IMR-90 (cell line): Measurements from ENCODE around the gene KRT37. TPM values are rescaled to one million over a fixed set of nuclear protein-coding genes. Genes with fewer than 3 reads are reported as not detected.

Source experiments
- ATAC-seq: fragments of 200-7000 bp; cut with Tn5 transposase; 2 replicates; pipeline ENCODE4 v1.9.1; 2020; ENCODE audit warnings: low read depth, mild to moderate bottlenecking, moderate library complexity
- BruUV-seq: library from RNA; stranded (reverse); fragments of 400-500 nt; replicated peaks from 2 replicates; lab custom pipeline; 2021; lab: Mats Ljungman, UMichigan
- CTCF ChIA-PET: fragments of 300-600 bp; formaldehyde crosslinking; extraction: SDS; loops from one replicate; lab custom pipeline; 2021; ENCODE audit warnings: antibody characterized with exemption; lab: Yijun Ruan, JAX
- POLR2A ChIA-PET: fragments of 300-600 bp; sonication (Branson Sonifier 250); formaldehyde crosslinking; loops from one replicate; lab custom pipeline; 2022; ENCODE audit warnings: antibody characterized with exemption; ENCODE audit not compliant: unreplicated experiment; lab: Charles Lee
- DNase-seq: peaks from one replicate; pipeline ENCODE4 v3.0.0; 2013
- H2AFZ ChIP-seq: replicated peaks from 2 replicates; pipeline ENCODE3; 2013; ENCODE audit warnings: low read length, mild to moderate bottlenecking; ENCODE audit not compliant: poor library complexity
- H2AK5ac ChIP-seq: 2 replicates; pipeline ENCODE4 v1.6.1; 2013; ENCODE audit warnings: low read depth, low read length, inconsistent platforms
- H2AK9ac ChIP-seq: replicated peaks from 2 replicates; pipeline ENCODE3; 2013; ENCODE audit warnings: mild to moderate bottlenecking, low read depth, low read length, moderate library complexity; ENCODE audit not compliant: poor library complexity
- H2BK120ac ChIP-seq: 2 replicates; pipeline ENCODE4 v1.6.1; 2013; ENCODE audit warnings: low read depth, low read length, inconsistent platforms
- H2BK15ac ChIP-seq: 3 replicates; pipeline ENCODE4 v1.6.1; 2013; ENCODE audit warnings: low read depth, low read length, inconsistent platforms
- H2BK20ac ChIP-seq: 2 replicates; pipeline ENCODE4 v1.6.1; 2013; ENCODE audit warnings: low read depth, mild to moderate bottlenecking, inconsistent platforms, low read length, moderate library complexity
- H2BK5ac ChIP-seq: 2 replicates; pipeline ENCODE4 v1.6.1; 2013; ENCODE audit warnings: mild to moderate bottlenecking, low read depth, low read length, inconsistent platforms; ENCODE audit not compliant: poor library complexity, severe bottlenecking
- H3K14ac ChIP-seq: replicated peaks from 2 replicates; pipeline ENCODE4 v1.6.1; 2013; ENCODE audit warnings: low read depth, low read length, inconsistent platforms
- H3K18ac ChIP-seq: 2 replicates; pipeline ENCODE4 v1.6.1; 2013; ENCODE audit warnings: low read depth, low read length, control low read depth
- H3K23ac ChIP-seq: 2 replicates; pipeline ENCODE4 v1.6.1; 2013; ENCODE audit warnings: low read depth, low read length, inconsistent platforms
- H3K27ac ChIP-seq: 2 replicates; pipeline ENCODE4 v1.5.1; 2013; ENCODE audit warnings: mild to moderate bottlenecking, control low read depth, low read length; ENCODE audit not compliant: insufficient read depth
- H3K27me3 ChIP-seq: 2 replicates; pipeline ENCODE4 v1.6.1; 2013; ENCODE audit warnings: low read length; ENCODE audit not compliant: control insufficient read depth, insufficient read depth
- H3K36me3 ChIP-seq: 2 replicates; pipeline ENCODE4 v1.6.1; 2013; ENCODE audit warnings: low read length, mixed read lengths; ENCODE audit not compliant: control insufficient read depth, insufficient read depth
- H3K4ac ChIP-seq: 2 replicates; pipeline ENCODE4 v1.6.1; 2013; ENCODE audit warnings: low read depth, low read length, inconsistent platforms
- H3K4me1 ChIP-seq: 2 replicates; pipeline ENCODE4 v1.6.1; 2013; ENCODE audit warnings: low read length, mixed read lengths; ENCODE audit not compliant: control insufficient read depth, insufficient read depth
- H3K4me2 ChIP-seq: 2 replicates; pipeline ENCODE4 v1.6.1; 2013; ENCODE audit warnings: low read depth, mild to moderate bottlenecking, control low read depth, low read length, moderate library complexity
- H3K4me3 ChIP-seq: 2 replicates; pipeline ENCODE4 v1.5.1; 2013; ENCODE audit warnings: low read depth, mild to moderate bottlenecking, control low read depth, low read length, moderate library complexity; ENCODE audit not compliant: insufficient read depth
- H3K56ac ChIP-seq: 2 replicates; pipeline ENCODE4 v1.6.1; 2013; ENCODE audit warnings: low read length, inconsistent platforms; ENCODE audit not compliant: insufficient read depth; ENCODE audit errors: extremely low read depth
- H3K79me1 ChIP-seq, 2 experiments: 2 replicates each; pipeline ENCODE4 v1.6.1; 2013; ENCODE audit warnings: low read length in 2 of 2, inconsistent platforms in 1 of 2, low read depth in 1 of 2
- H3K9ac ChIP-seq: 2 replicates; pipeline ENCODE4 v1.6.1; 2013; ENCODE audit warnings: low read depth, low read length, control low read depth
- H3K9me1 ChIP-seq: 2 replicates; pipeline ENCODE4 v1.6.1; 2013; ENCODE audit warnings: low read length, inconsistent platforms; ENCODE audit not compliant: insufficient read depth
- H3K9me3 ChIP-seq: 2 replicates; pipeline ENCODE4 v1.6.1; 2013; ENCODE audit warnings: low read length; ENCODE audit not compliant: control insufficient read depth, insufficient read depth
- H4K20me1 ChIP-seq: 2 replicates; pipeline ENCODE4 v1.6.1; 2013; ENCODE audit warnings: low read length, inconsistent platforms; ENCODE audit not compliant: insufficient read depth
- H4K5ac ChIP-seq: 2 replicates; pipeline ENCODE4 v1.6.1; 2013; ENCODE audit warnings: mild to moderate bottlenecking, low read depth, low read length, control low read depth
- H4K8ac ChIP-seq, 2 experiments: 2 replicates each; pipeline ENCODE4 v1.6.1; 2013; ENCODE audit warnings: low read depth in 2 of 2, low read length in 2 of 2, control low read depth in 1 of 2, inconsistent platforms in 1 of 2
- H4K91ac ChIP-seq: 2 replicates; pipeline ENCODE4 v1.6.1; 2013; ENCODE audit warnings: low read depth, low read length, inconsistent platforms; ENCODE audit not compliant: insufficient read depth
- BHLHE40 ChIP-seq: fragments of 150-350 bp; IDR thresholded peaks from 2 replicates; pipeline ENCODE4 v1.6.1; 2016; ENCODE audit warnings: mild to moderate bottlenecking, low read depth, low read length
- CEBPB ChIP-seq: IDR thresholded peaks from 2 replicates; pipeline ENCODE4 v1.6.1; 2012; ENCODE audit warnings: low read depth, low read length, improper control_type of control experiment
- CHD1 ChIP-seq: IDR thresholded peaks from 2 replicates; pipeline ENCODE4 v1.6.1; 2012; ENCODE audit warnings: low read depth, low read length, improper control_type of control experiment
- FOS ChIP-seq: fragments of 150-350 bp; IDR thresholded peaks from 2 replicates; pipeline ENCODE4 v1.6.1; 2016; ENCODE audit warnings: low read depth, low read length
- MAFK ChIP-seq: IDR thresholded peaks from 2 replicates; pipeline ENCODE4 v1.6.1; 2012; ENCODE audit warnings: low read depth, low read length, improper control_type of control experiment
- MAZ ChIP-seq: IDR thresholded peaks from 2 replicates; pipeline ENCODE4 v1.6.1; 2012; ENCODE audit warnings: low read depth, mild to moderate bottlenecking, low read length, improper control_type of control experiment, moderate library complexity, borderline replicate concordance
- MXI1 ChIP-seq: IDR thresholded peaks from 2 replicates; pipeline ENCODE4 v1.6.1; 2012; ENCODE audit warnings: low read depth, mild to moderate bottlenecking, low read length, moderate library complexity, borderline replicate concordance
- NFE2L2 ChIP-seq: fragments of 150-350 bp; IDR thresholded peaks from 2 replicates; pipeline ENCODE4 v1.6.1; 2016; ENCODE audit warnings: low read depth, mild to moderate bottlenecking, low read length
- POLR2A ChIP-seq: IDR thresholded peaks from 2 replicates; pipeline ENCODE4 v1.6.1; 2012; ENCODE audit warnings: mild to moderate bottlenecking, low read depth, low read length
- RAD21 ChIP-seq: IDR thresholded peaks from 2 replicates; pipeline ENCODE4 v1.6.1; 2012; ENCODE audit warnings: low read length, improper control_type of control experiment
- RCOR1 ChIP-seq: IDR thresholded peaks from 2 replicates; pipeline ENCODE4 v1.6.1; 2012; ENCODE audit warnings: mild to moderate bottlenecking, low read length, improper control_type of control experiment; ENCODE audit not compliant: insufficient replicate concordance
- RFX5 ChIP-seq: IDR thresholded peaks from 2 replicates; pipeline ENCODE4 v1.8.0; 2012; ENCODE audit warnings: low read depth, mild to moderate bottlenecking, low read length, moderate library complexity
- SMC3 ChIP-seq: fragments of 150-350 bp; IDR thresholded peaks from 2 replicates; pipeline ENCODE4 v1.6.1; 2016; ENCODE audit warnings: low read depth, mild to moderate bottlenecking, antibody characterized with exemption, low read length, moderate library complexity
- WGBS, 2 experiments: methylation state at CpG; one replicate each; pipeline versions ENCODE4 v1.1.5 to v1.1.7; 2013; ENCODE audit warnings: missing lambda C conversion rate in 2 of 2; ENCODE audit not compliant: insufficient read length in 1 of 2; ENCODE audit errors: extremely low coverage in 2 of 2; 5-methylcytosine and 5-hydroxymethylcytosine counted together
- dilution Hi-C: fragments of 300-500 bp; cut with HindIII; formaldehyde crosslinking; loops from one replicate; pipeline ENCODE4 v1.14.3; 2018; ENCODE audit warnings: low sequenced_read_pairs; ENCODE audit not compliant: unreplicated experiment
- in situ Hi-C: fragments of 300-500 bp; cut with MboI; formaldehyde crosslinking; loops from 3 replicates; pipeline ENCODE4 v1.14.3; 2019; ENCODE audit warnings: low sequenced_read_pairs, inconsistent platforms, mixed read lengths
- intact Hi-C: fragments of 100-400 bp; cut with micrococcal nuclease; formaldehyde crosslinking; loops from 2 replicates; pipeline ENCODE4 v1.10.0; 2022
- polyA plus RNA-seq, 3 experiments: library from polyadenylated mRNA; depleted of rRNA; stranded (reverse); fragments of >200 nt; gene quantifications; 2 replicates each; pipeline ENCODE4 v1.2.3, GENCODE V29; 2012; ENCODE audit warnings: low replicate concordance in 1 of 3
- total RNA-seq: library from RNA; depleted of rRNA; stranded (reverse); fragments of >200 nt; gene quantifications from 2 replicates; pipeline ENCODE4 v1.2.3, GENCODE V29; 2012
- TF ChIP-seq, protein P1 (sequence below): fragments of 150-350 bp; IDR thresholded peaks from 2 replicates; pipeline ENCODE4 v1.6.1; 2016; ENCODE audit warnings: low read depth, mild to moderate bottlenecking, low read length, moderate library complexity, borderline replicate concordance
- TF ChIP-seq, protein P2 (sequence below): conservative IDR thresholded peaks from 2 replicates; pipeline ENCODE4 v1.5.1; 2012; ENCODE audit warnings: mild to moderate bottlenecking, low read depth, low read length, improper control_type of control experiment
- TF ChIP-seq, protein P3 (sequence below): fragments of 150-350 bp; IDR thresholded peaks from 2 replicates; pipeline ENCODE4 v1.6.1; 2017; ENCODE audit warnings: mild to moderate bottlenecking, antibody characterized with exemption, low read length, low read depth

KRT37 gene
- total and polyA plus RNA-seq, 2 of the 4 experiments (the other 2 are of a cell fraction), result not detected

DNA sequence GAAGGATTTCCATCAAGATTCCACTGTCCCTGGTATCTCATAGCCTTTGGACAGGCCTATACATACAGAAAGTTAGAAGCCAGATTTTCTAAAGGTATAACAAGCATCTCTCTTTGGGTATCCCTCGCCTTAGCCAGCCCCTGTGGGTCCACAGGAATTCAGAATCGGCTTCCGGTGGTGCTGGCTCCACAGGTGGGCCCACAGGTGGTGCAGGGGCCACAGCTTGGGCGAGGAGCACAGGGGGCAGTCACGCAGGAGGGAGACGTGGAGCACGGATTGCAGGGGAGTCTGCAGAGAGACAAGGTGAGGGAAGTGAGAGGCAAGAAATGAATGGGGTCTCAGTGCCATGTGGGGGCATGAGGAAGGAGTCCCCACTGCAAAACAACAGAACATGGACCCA, 12.9 kb upstream of the KRT37 start:
- TF ChIP-seq SMC3 (no peak), NFE2L2 (no peak), CEBPB (no peak), CHD1 (no peak), MAFK (no peak), POLR2A (no peak), RCOR1 (no peak), BHLHE40 (no peak), FOS (no peak), MAZ (no peak), RAD21 (no peak), RFX5 (no peak), MXI1 (no peak)
- TF ChIP-seq, protein P1, sequence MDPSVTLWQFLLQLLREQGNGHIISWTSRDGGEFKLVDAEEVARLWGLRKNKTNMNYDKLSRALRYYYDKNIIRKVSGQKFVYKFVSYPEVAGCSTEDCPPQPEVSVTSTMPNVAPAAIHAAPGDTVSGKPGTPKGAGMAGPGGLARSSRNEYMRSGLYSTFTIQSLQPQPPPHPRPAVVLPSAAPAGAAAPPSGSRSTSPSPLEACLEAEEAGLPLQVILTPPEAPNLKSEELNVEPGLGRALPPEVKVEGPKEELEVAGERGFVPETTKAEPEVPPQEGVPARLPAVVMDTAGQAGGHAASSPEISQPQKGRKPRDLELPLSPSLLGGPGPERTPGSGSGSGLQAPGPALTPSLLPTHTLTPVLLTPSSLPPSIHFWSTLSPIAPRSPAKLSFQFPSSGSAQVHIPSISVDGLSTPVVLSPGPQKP, result no peak
- TF ChIP-seq, protein P2, sequence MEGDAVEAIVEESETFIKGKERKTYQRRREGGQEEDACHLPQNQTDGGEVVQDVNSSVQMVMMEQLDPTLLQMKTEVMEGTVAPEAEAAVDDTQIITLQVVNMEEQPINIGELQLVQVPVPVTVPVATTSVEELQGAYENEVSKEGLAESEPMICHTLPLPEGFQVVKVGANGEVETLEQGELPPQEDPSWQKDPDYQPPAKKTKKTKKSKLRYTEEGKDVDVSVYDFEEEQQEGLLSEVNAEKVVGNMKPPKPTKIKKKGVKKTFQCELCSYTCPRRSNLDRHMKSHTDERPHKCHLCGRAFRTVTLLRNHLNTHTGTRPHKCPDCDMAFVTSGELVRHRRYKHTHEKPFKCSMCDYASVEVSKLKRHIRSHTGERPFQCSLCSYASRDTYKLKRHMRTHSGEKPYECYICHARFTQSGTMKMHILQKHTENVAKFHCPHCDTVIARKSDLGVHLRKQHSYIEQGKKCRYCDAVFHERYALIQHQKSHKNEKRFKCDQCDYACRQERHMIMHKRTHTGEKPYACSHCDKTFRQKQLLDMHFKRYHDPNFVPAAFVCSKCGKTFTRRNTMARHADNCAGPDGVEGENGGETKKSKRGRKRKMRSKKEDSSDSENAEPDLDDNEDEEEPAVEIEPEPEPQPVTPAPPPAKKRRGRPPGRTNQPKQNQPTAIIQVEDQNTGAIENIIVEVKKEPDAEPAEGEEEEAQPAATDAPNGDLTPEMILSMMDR, result no peak
- TF ChIP-seq, protein P3, sequence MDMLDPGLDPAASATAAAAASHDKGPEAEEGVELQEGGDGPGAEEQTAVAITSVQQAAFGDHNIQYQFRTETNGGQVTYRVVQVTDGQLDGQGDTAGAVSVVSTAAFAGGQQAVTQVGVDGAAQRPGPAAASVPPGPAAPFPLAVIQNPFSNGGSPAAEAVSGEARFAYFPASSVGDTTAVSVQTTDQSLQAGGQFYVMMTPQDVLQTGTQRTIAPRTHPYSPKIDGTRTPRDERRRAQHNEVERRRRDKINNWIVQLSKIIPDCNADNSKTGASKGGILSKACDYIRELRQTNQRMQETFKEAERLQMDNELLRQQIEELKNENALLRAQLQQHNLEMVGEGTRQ, result no peak
- H4K91ac ChIP-seq, result no peak overlapping the region
- peaks cover 6% of the 10 kb centered on the region; the same call in 1 of the 2 replicates for H3K27me3 ChIP-seq
- H2AFZ ChIP-seq, result no peak overlapping the region
- DNase-seq (no peak), ATAC-seq (no peak)
- H3K9ac ChIP-seq, result no peak overlapping the region
- ChIA-PET CTCF (no interaction called here), POLR2A (interaction anchor here (0.6 kb wide), 1 partner anchor 107 kb away, joined by 3 read pairs; no protein-coding TSS in a partner anchor)
- H3K9me3 ChIP-seq, result no peaks in the 10 kb centered on the region
- no peak overlapping the region for H2BK20ac ChIP-seq
- no TSS peak for BruUV-seq
- H2BK120ac ChIP-seq, result no peak overlapping the region
- no peak overlapping the region for H2BK5ac ChIP-seq
- H3K56ac ChIP-seq, result no peak overlapping the region
- 70% methylated on average over 7 of the region's 7 CpGs; no CpG with 5 or more reads in 1 of the 2 experiments for WGBS, 2 experiments
- no peaks in the 10 kb centered on the region for H3K79me1 ChIP-seq
- in situ Hi-C loops, result no loop called here
- no peak overlapping the region for H3K4me2 ChIP-seq
- peaks cover 8% of the 10 kb centered on the region for H3K4me1 ChIP-seq
- H3K36me3 ChIP-seq, result no peaks in the 10 kb centered on the region
- no peak overlapping the region for H4K8ac ChIP-seq
- intact Hi-C loops, result no loop called here
- H3K23ac ChIP-seq, result no peak overlapping the region
- no peak overlapping the region for H3K18ac ChIP-seq
- dilution Hi-C loops, result no loop called here
- H2AK5ac ChIP-seq, result no peak overlapping the region
- no peak overlapping the region for H3K4ac ChIP-seq
- no peak overlapping the region for H2BK15ac ChIP-seq
- peaks cover 5% of the 10 kb centered on the region; the same call in 1 of the 2 replicates for H3K9me1 ChIP-seq
- H2AK9ac ChIP-seq, result no peak overlapping the region
- H3K4me3 ChIP-seq, result no peak overlapping the region
- no peak overlapping the region for H4K5ac ChIP-seq
- no peak overlapping the region for H3K14ac ChIP-seq
- no peak overlapping the region for H3K27ac ChIP-seq
- no peaks in the 10 kb centered on the region for H4K20me1 ChIP-seq
